ENCODE data around the gene CSF3.

Gene CSF3

DNA sequence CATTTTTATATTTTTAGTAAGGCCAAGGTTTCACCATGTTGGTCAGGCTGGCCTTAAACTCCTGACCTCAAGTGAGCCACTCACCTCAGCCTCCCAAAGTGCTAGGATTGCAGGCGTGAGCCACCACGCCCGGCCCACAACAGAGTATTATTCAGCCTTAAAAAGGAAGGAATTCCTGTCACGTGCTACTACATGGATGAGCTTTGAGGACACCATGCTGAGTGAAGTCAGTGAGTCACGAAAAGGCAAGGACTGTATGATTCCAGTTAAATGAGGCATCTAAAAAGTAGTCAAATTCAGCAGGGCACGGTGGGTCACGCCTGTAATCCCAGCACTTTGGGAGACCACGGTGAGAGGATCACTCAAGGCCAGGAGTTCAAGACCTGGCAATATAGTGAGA lies 9.7 kb downstream of the CSF3 start:
- no peak for DNase-seq (ENCODE audit: low spot score)

DNA sequence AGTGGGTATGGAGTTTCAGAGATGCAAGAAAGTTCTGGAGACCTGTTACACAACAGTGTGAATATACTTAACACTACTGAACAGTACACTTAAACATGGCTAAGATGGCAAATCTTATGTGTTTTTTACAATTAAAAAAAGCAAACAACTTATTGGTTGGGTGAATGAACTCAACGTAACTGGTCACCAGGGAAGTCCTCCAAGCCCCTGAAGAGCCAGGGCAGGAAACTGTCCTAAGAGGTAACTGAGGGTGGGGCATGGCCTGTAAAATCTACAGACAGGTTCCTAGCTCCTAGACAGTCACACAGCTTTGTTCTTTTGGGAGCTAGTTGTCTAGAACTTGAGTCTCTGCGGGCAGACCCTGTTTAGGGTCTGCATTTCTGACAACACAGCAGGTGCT lies 10.3 kb downstream of the CSF3 start:
- no peak for DNase-seq (ENCODE audit: low spot score)

- peak; percentile 49 for DNase-seq (ENCODE audit: low spot score)
These were observed 11.0 kb downstream of the CSF3 start for GRCh38 chr17:40025991-40026815.

DNA sequence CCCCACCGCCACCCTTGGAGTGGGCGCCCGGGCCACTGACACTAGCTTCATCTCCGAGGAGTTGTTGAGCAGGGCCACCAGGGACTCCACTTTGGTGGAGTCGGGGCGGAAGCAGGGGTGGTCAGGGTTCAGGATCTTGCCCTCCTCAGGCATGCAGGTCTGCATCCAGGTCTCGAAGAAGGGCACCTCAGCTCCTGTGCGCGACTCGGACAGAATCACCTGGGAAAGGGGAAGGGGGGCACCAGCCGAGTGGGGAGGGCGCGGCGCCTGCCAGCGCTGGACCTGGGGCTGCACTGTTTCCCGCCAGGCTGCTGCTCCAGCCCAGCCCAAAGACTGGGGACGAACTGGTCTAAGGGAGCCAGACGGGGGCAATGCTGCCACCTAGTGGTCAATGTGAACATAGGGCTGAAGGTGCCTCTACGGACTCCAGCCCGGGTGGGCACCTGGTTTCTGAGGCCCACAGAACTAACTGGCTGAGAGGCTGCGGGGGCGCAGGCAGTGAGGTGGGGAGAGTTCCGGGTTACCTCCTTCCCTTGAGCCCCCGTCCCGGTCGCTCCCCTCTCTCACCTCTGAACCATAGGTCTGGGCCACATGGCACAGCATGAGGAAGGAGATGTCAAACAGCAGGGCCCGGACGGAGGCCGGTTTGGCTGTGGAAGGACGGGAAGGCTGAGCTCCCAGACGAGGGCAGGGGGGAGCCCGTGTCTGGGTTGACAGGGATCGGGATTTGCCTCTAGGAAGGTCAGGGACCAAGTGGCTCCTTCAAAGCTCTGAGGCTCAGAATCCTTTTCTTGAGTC lies 11.8 kb downstream of the CSF3 start:
- peak; percentile 80 for DNase-seq (ENCODE audit: low spot score)

- no peak for DNase-seq (ENCODE audit: low spot score)
These were observed 12.4 kb downstream of the CSF3 start for GRCh38 chr17:40027614-40028012.

- DNase-seq (ENCODE audit: low spot score), result no peak
These were observed 13.4 kb downstream of the CSF3 start for GRCh38 chr17:40028595-40028994.

DNA sequence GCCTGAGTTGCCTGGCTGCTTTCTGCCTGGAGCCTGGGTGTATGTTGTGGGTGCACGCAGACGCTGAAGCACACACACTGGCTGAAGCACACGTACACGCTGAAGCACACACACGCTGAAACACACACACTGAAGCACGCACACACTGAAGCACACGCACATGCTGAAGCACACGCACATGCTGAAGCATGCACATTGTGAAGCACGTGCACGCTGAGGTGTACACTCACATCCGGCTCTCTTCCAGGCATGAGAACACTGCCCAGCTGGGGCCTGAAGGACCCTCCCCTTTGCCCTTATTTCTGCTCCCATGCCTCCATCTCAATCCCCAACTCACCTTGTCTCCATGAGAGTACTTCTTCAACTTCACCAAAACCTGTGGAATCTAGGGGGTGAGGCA lies 16.5 kb downstream of the CSF3 start:
- DNase-seq (ENCODE audit: low spot score), result no peak

GRCh38 chr17:40032322-40033320 lies 17.4 kb downstream of the CSF3 start:
- DNase-seq (ENCODE audit: low spot score), result no peak

GRCh38 chr17:40033339-40033738 lies 18.1 kb downstream of the CSF3 start:
- no peak for DNase-seq (ENCODE audit: low spot score)

- no peak for DNase-seq (ENCODE audit: low spot score)
These were observed 19.4 kb downstream of the CSF3 start for GRCh38 chr17:40034426-40035161.

DNA sequence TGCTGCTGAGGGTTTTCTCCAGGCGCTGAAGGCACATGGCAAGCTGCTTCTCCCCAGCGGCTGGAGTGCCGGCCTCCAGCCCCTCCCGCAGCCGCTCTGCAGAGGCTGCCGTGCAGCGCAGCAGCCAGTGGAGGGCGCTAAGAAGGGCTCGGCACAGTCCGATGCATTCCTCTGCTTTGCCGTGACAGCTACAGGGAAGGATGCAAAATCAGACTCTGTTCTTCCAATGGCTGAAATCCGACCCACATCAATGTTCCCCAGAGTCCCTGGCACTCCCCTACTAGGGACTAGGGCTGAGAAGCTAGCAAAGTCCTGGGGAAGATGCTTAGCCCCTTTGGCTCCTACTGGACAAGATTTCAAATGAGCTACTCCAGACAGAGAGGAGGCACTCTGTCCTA lies 19.9 kb downstream of the CSF3 start:
- DNase-seq (ENCODE audit: low spot score), result no peak

- no peak for DNase-seq (ENCODE audit: low spot score)
These were observed 23.8 kb downstream of the CSF3 start for GRCh38 chr17:40038882-40039513.

GRCh38 chr17:40041196-40041595 lies 26.0 kb downstream of the CSF3 start:
- DNase-seq (ENCODE audit: low spot score), result no peak

- no peak for DNase-seq (ENCODE audit: low spot score)
These were observed 41.3 kb downstream of the CSF3 start for GRCh38 chr17:40056379-40057015.

- no peak for DNase-seq (ENCODE audit: low spot score)
These were observed 43.0 kb downstream of the CSF3 start for GRCh38 chr17:40058186-40058784.

- no peak for DNase-seq (ENCODE audit: low spot score)
These were observed 43.6 kb downstream of the CSF3 start for GRCh38 chr17:40058865-40059264.

- DNase-seq (ENCODE audit: low spot score), result no peak
These were observed 44.7 kb downstream of the CSF3 start for GRCh38 chr17:40059729-40060475.

DNA sequence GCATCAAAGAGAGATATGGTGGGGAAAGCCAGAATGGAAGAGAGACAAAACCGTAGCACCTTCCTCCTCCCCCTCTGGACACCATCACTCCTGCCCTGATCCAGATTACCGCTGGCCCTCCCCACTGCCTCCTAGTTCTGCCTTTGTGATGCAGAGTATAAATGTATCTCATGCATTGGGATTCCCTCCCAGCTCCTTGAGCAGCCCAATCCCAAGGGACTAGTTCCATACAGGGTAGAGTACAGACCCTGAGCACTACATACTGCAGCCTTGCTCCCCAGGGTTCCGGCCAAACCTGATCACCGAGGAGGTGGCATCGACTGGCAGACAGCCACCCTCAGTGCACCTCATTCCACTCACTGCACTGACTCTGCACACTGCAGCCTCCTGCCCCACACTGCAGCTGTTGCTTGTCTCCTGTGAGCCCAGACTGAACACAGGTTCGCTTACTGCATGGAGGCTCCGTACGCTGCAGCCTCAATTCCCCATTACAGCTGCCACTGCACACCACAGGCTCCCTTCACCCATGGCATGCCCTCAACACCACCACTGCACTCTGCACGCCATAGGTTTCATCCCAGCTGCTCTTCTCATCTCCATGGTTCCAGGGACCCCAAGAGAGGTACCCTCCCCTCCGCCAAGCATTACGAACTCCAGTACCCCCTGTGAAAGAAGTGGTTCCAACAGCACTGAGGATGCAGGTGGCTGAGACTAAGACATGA lies 45.8 kb downstream of the CSF3 start:
- no peak for DNase-seq (ENCODE audit: low spot score)

DNA sequence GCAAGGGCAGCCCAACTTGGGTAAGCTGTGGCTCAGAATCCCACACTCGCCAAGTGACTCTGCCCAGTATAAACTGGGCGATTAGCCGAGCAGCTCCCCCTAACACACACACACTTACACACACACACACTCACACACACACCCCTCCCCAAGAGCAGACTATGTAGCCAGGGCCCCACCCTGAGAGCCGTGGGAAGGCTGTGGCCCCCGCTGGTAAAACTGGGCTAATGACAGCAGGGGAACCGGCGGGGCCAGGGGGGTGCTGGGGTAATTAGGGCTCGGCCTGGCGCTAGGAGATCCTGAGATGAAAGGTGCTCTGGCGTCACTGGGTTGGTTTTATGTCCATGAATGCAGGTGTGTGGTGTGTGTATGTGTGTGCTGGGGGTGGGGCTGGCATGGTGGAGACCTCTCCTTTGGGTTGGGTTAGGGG lies 46.4 kb downstream of the CSF3 start:
- no peak for DNase-seq (ENCODE audit: low spot score)
